ENCODE data around the gene TOMM40.
"Not testable (repeated sequence)": the region's sequence is repeated elsewhere in the genome, so short reads cannot be mapped to it uniquely, and the experiment has no call there.

The TOMM40 gene

GRCh38 chr19:44914433-44915206 lies 23.6 kb downstream of the TOMM40 start, which contains the start of gene APOC1:
TSS of gene APOC1 (plus strand) at chr19:44914608. CDS start at chr19:44914892, 284 bp downstream.
- not testable (repeated sequence) for H3K36me3 ChIP-seq (ENCODE audit: insufficient read depth, low read length); H3K9me3 ChIP-seq (ENCODE audit: control insufficient read depth, insufficient read depth, low read length)
- H3K4me1 ChIP-seq (ENCODE audit: insufficient read depth, low read length) = peaks cover 12% of the 10 kb centered on the region
- peak within 1 kb of the TSS; percentile 66 for H3K9ac ChIP-seq (ENCODE audit: low read depth, low read length)

DNA sequence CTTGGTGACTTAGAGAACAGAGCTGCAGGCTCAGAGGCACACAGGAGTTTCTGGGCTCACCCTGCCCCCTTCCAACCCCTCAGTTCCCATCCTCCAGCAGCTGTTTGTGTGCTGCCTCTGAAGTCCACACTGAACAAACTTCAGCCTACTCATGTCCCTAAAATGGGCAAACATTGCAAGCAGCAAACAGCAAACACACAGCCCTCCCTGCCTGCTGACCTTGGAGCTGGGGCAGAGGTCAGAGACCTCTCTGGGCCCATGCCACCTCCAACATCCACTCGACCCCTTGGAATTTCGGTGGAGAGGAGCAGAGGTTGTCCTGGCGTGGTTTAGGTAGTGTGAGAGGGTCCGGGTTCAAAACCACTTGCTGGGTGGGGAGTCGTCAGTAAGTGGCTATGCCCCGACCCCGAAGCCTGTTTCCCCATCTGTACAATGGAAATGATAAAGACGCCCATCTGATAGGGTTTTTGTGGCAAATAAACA lies 33.2 kb downstream of the TOMM40 start:
- Histone ChIP-seq H3K4me1 (ENCODE audit: insufficient read depth, low read length) (peaks cover 15% of the 10 kb centered on the region; the same call in 1 of the 2 replicates), H3K9me3 (ENCODE audit: control insufficient read depth, insufficient read depth, low read length) (no peaks in the 10 kb centered on the region), H3K9ac (ENCODE audit: low read depth, low read length) (no peak overlapping the region), H3K36me3 (ENCODE audit: insufficient read depth, low read length) (no peaks in the 10 kb centered on the region)

- no peaks in the 10 kb centered on the region for H3K9me3 ChIP-seq (ENCODE audit: control insufficient read depth, insufficient read depth, low read length)
- H3K4me1 ChIP-seq (ENCODE audit: insufficient read depth, low read length) = peaks cover 15% of the 10 kb centered on the region; the same call in 1 of the 2 replicates
- H3K36me3 ChIP-seq (ENCODE audit: insufficient read depth, low read length) = no peaks in the 10 kb centered on the region
- H3K9ac ChIP-seq (ENCODE audit: low read depth, low read length) = no peak overlapping the region
Measured at GRCh38 chr19:44925114-44925891, 34.2 kb downstream of the TOMM40 start.

DNA sequence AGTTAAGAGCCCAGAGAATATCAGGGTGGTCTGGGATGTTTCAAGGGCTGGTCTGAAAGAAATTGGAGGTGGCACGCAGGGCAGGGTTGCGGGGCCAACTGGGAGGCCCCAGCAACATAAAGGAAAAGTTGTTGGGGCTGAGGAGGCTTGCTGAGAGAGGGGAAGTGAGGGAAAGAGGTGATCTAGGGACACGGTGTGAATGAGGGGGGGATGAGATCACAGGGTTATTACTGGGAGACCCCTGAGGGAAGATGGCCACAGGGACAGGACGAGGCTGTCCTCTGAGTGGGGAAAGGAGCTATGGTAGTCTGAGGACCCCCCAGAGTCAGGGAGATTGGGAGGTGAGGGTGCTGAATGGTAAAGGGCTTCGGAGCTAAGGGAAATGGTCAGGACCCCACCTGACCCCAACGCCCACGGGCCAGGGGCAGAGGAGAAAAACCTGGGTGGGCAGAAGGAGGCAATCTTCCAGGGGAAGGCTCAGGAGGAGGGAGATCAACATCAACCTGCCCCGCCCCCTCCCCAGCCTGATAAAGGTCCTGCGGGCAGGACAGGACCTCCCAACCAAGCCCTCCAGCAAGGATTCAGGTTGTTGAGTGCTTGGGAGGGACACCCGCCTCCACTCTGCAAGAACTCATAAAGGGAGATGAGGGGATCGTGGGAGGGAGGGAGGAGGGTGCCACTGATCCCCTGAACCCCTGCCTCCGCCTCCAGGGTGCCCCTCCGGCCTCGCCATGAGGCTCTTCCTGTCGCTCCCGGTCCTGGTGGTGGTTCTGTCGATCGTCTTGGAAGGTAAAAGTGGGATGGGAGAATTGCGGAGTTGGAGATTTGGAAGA lies 35.4 kb downstream of the TOMM40 start:
- H3K4me1 ChIP-seq (ENCODE audit: insufficient read depth, low read length) = peaks cover 15% of the 10 kb centered on the region; the same call in 1 of the 2 replicates
- H3K9ac ChIP-seq (ENCODE audit: low read depth, low read length) = peak overlapping the region; percentile 46; the same call in 1 of the 2 replicates
- H3K9me3 ChIP-seq (ENCODE audit: control insufficient read depth, insufficient read depth, low read length); H3K36me3 ChIP-seq (ENCODE audit: insufficient read depth, low read length): not testable (repeated sequence)

- H3K9ac ChIP-seq (ENCODE audit: low read depth, low read length) = no peak overlapping the region
- peaks cover 15% of the 10 kb centered on the region; the same call in 1 of the 2 replicates for H3K4me1 ChIP-seq (ENCODE audit: insufficient read depth, low read length)
- H3K9me3 ChIP-seq (ENCODE audit: control insufficient read depth, insufficient read depth, low read length) = no peaks in the 10 kb centered on the region
- H3K36me3 ChIP-seq (ENCODE audit: insufficient read depth, low read length) = no peaks in the 10 kb centered on the region
Measured at GRCh38 chr19:44927746-44928145, 36.7 kb downstream of the TOMM40 start.

GRCh38 chr19:44930088-44930487 lies 39.0 kb downstream of the TOMM40 start:
- no peak overlapping the region for H3K9ac ChIP-seq (ENCODE audit: low read depth, low read length)
- peaks cover 9% of the 10 kb centered on the region; the same call in 1 of the 2 replicates for H3K4me1 ChIP-seq (ENCODE audit: insufficient read depth, low read length)
- no peaks in the 10 kb centered on the region for H3K36me3 ChIP-seq (ENCODE audit: insufficient read depth, low read length)
- no peaks in the 10 kb centered on the region for H3K9me3 ChIP-seq (ENCODE audit: control insufficient read depth, insufficient read depth, low read length)

GRCh38 chr19:44931541-44931940 lies 40.5 kb downstream of the TOMM40 start:
- Histone ChIP-seq H3K9me3 (ENCODE audit: control insufficient read depth, insufficient read depth, low read length) (no peaks in the 10 kb centered on the region), H3K36me3 (ENCODE audit: insufficient read depth, low read length) (no peaks in the 10 kb centered on the region), H3K4me1 (ENCODE audit: insufficient read depth, low read length) (peaks cover 5% of the 10 kb centered on the region; the same call in 1 of the 2 replicates), H3K9ac (ENCODE audit: low read depth, low read length) (no peak overlapping the region)

GRCh38 chr19:44939668-44940067 lies 48.6 kb downstream of the TOMM40 start:
- no peaks in the 10 kb centered on the region for H3K9me3 ChIP-seq (ENCODE audit: control insufficient read depth, insufficient read depth, low read length)
- peaks cover 5% of the 10 kb centered on the region; the same call in 1 of the 2 replicates for H3K4me1 ChIP-seq (ENCODE audit: insufficient read depth, low read length)
- H3K9ac ChIP-seq (ENCODE audit: low read depth, low read length) = no peak overlapping the region
- no peaks in the 10 kb centered on the region for H3K36me3 ChIP-seq (ENCODE audit: insufficient read depth, low read length)

DNA sequence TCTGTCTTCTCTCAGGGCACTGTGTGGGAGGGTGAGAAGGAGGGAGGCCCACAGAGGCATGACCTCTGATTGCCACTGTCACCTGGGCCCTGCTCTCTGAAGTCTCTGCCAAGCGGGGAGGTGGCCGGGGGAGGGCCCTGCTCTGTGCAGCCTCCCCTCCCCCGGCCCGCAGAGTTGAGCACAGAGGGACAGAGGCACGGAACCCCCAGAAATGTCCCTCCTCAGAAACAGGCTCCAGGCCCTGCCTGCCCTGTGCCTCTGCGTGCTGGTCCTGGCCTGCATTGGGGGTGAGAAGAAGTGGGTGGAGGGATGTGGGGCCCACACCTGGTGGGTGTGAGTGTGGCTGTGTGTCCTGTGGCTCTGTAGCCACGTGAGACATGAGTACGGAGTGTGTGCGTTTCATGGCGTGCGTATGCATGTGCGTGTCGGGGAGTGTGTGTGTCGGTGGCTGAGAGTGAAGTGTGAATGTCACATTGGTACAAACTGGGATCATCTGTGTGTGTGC lies 51.1 kb downstream of the TOMM40 start, which contains the start of gene APOC4:
Gene APOC4, plus strand, starts transcription at position 171 of the 505 bp plus-strand sequence. Its CDS starts 41 bp downstream, at position 212.
- Histone ChIP-seq H3K4me1 (ENCODE audit: insufficient read depth, low read length) (no peaks in the 10 kb centered on the region), H3K9me3 (ENCODE audit: control insufficient read depth, insufficient read depth, low read length) (no peaks in the 10 kb centered on the region), H3K36me3 (ENCODE audit: insufficient read depth, low read length) (no peaks in the 10 kb centered on the region), H3K9ac (ENCODE audit: low read depth, low read length) (no peak within 1 kb of the TSS)

- no peaks in the 10 kb centered on the region for H3K36me3 ChIP-seq (ENCODE audit: insufficient read depth, low read length)
- no peak overlapping the region for H3K9ac ChIP-seq (ENCODE audit: low read depth, low read length)
- no peaks in the 10 kb centered on the region for H3K4me1 ChIP-seq (ENCODE audit: insufficient read depth, low read length)
- no peaks in the 10 kb centered on the region for H3K9me3 ChIP-seq (ENCODE audit: control insufficient read depth, insufficient read depth, low read length)
Measured at GRCh38 chr19:44943801-44944249, 52.8 kb downstream of the TOMM40 start.

GRCh38 chr19:44947041-44947581 lies 56.1 kb downstream of the TOMM40 start:
- Histone ChIP-seq H3K9ac (ENCODE audit: low read depth, low read length) (no peak overlapping the region), H3K36me3 (ENCODE audit: insufficient read depth, low read length) (no peaks in the 10 kb centered on the region; the same call in 1 of the 2 replicates), H3K9me3 (ENCODE audit: control insufficient read depth, insufficient read depth, low read length) (no peaks in the 10 kb centered on the region), H3K4me1 (ENCODE audit: insufficient read depth, low read length) (no peaks in the 10 kb centered on the region)

DNA sequence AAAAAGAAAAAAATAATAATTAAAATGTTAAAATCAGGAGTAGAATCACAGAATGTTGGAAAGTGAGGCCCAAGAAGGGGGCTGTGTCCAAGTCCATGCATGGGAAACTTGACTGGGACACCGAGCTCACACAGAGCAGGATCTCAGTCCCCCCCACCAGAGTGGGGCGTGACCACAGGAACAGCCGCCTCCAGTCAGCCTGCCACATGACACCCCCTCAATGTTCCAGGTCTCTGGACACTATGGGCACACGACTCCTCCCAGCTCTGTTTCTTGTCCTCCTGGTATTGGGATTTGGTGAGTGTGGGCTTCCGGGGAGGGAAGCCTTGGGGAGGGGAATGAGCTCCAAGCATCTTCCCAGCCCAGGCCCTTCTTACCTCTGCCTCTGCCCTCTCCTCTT lies 57.2 kb downstream of the TOMM40 start:
- H3K4me1 ChIP-seq (ENCODE audit: insufficient read depth, low read length) = no peaks in the 10 kb centered on the region
- no peak overlapping the region for H3K9ac ChIP-seq (ENCODE audit: low read depth, low read length)
- no peaks in the 10 kb centered on the region; the same call in 1 of the 2 replicates for H3K36me3 ChIP-seq (ENCODE audit: insufficient read depth, low read length)
- H3K9me3 ChIP-seq (ENCODE audit: control insufficient read depth, insufficient read depth, low read length) = no peaks in the 10 kb centered on the region

GRCh38 chr19:44948763-44949374 lies 57.8 kb downstream of the TOMM40 start:
- Histone ChIP-seq H3K36me3 (ENCODE audit: insufficient read depth, low read length) (no peaks in the 10 kb centered on the region; the same call in 1 of the 2 replicates), H3K4me1 (ENCODE audit: insufficient read depth, low read length) (no peaks in the 10 kb centered on the region), H3K9me3 (ENCODE audit: control insufficient read depth, insufficient read depth, low read length) (no peaks in the 10 kb centered on the region), H3K9ac (ENCODE audit: low read depth, low read length) (no peak overlapping the region)

All from ES-I3 (cell line).